CD4-positive, alpha-beta T cell treated with Interleukin-17A for 4 hours (primary cell): ENCODE results near the gene ERGIC1.

ENCODE experiments used
- DNase-seq: peaks from one replicate; pipeline ENCODE4 v3.0.0-alpha.2; 2020; ENCODE audit warnings: mixed read lengths

Gene ERGIC1

GRCh38 chr5:172866802-172867748 is 33.0 kb downstream of the ERGIC1 start:
- no peak for DNase-seq

GRCh38 chr5:172867761-172868435 is 33.8 kb downstream of the ERGIC1 start:
- DNase-seq: no peak

GRCh38 chr5:172868436-172868923 is 34.4 kb downstream of the ERGIC1 start:
- DNase-seq: no peak

GRCh38 chr5:172868924-172869591 is 35.0 kb downstream of the ERGIC1 start:
- DNase-seq: no peak

GRCh38 chr5:172869691-172870090 is 35.6 kb downstream of the ERGIC1 start:
- DNase-seq: no peak

GRCh38 chr5:172870291-172870714 is 36.3 kb downstream of the ERGIC1 start:
- no peak for DNase-seq

- no peak for DNase-seq
Observed at GRCh38 chr5:172870715-172871461, 36.8 kb downstream of the ERGIC1 start.

- no peak for DNase-seq
Observed at GRCh38 chr5:172871536-172871935, 37.5 kb downstream of the ERGIC1 start.

GRCh38 chr5:172871982-172872381 is 37.9 kb downstream of the ERGIC1 start:
- DNase-seq: no peak

GRCh38 chr5:172872997-172873491 is 39.0 kb downstream of the ERGIC1 start:
- DNase-seq: no peak

GRCh38 chr5:172873513-172873912 is 39.5 kb downstream of the ERGIC1 start:
- DNase-seq: no peak

GRCh38 chr5:172874647-172875504 is 40.8 kb downstream of the ERGIC1 start:
- no peak for DNase-seq

- DNase-seq: no peak
Observed at GRCh38 chr5:172875505-172876279, 41.6 kb downstream of the ERGIC1 start.

GRCh38 chr5:172876578-172876977 is 42.5 kb downstream of the ERGIC1 start:
- no peak for DNase-seq

- no peak for DNase-seq
Observed at GRCh38 chr5:172877466-172878260, 43.6 kb downstream of the ERGIC1 start.

GRCh38 chr5:172878585-172878932 is 44.5 kb downstream of the ERGIC1 start:
- no peak for DNase-seq

- no peak for DNase-seq
Observed at GRCh38 chr5:172878933-172879752, 45.1 kb downstream of the ERGIC1 start.

- no peak for DNase-seq
Observed at GRCh38 chr5:172881691-172882370, 47.8 kb downstream of the ERGIC1 start.
